GM23338 (cell line): ENCODE measurements around the gene UGCG. TPM values are rescaled to one million over a fixed set of nuclear protein-coding genes. Genes with fewer than 3 reads are reported as not detected.

Source experiments
- ATAC-seq: fragments of 200-7000 bp; cut with Tn5 transposase; 3 replicates; pipeline ENCODE4 v1.9.1; 2020
- DNase-seq: peaks from one replicate; pipeline ENCODE4 v3.0.0-alpha.2; 2015; ENCODE audit warnings: low spot score
- H2AFZ ChIP-seq: fragments of 200-600 bp; sonication (generic); 2 replicates; pipeline ENCODE4 v1.8.0; 2016; ENCODE audit warnings: antibody characterized with exemption, mild to moderate bottlenecking, moderate library complexity
- H3F3A ChIP-seq: fragments of 200-600 bp; sonication (generic); replicated peaks from 2 replicates; pipeline ENCODE4 v1.8.0; 2017; ENCODE audit warnings: antibody characterized with exemption, mixed run types, low read depth
- H3K27ac ChIP-seq: fragments of 200-600 bp; sonication (generic); 2 replicates; pipeline ENCODE4 v1.6.1; 2016; ENCODE audit warnings: low read depth
- H3K27me3 ChIP-seq: fragments of 200-600 bp; sonication (generic); 2 replicates; pipeline ENCODE4 v1.8.0; 2016; ENCODE audit warnings: mild to moderate bottlenecking, mixed run types, moderate library complexity; ENCODE audit not compliant: insufficient read depth
- H3K36me3 ChIP-seq: fragments of 200-600 bp; sonication (generic); 2 replicates; pipeline ENCODE4 v1.8.0; 2016; ENCODE audit warnings: mild to moderate bottlenecking; ENCODE audit not compliant: insufficient read depth
- H3K4me1 ChIP-seq: fragments of 200-600 bp; sonication (generic); 2 replicates; pipeline ENCODE4 v1.8.0; 2016; ENCODE audit warnings: mild to moderate bottlenecking, moderate library complexity; ENCODE audit not compliant: insufficient read depth
- H3K4me2 ChIP-seq: fragments of 200-600 bp; sonication (generic); 2 replicates; pipeline ENCODE4 v1.7.1; 2017; ENCODE audit warnings: mixed run types
- H3K4me3 ChIP-seq: fragments of 200-600 bp; sonication (generic); 2 replicates; pipeline ENCODE4 v1.6.1; 2016; ENCODE audit warnings: mixed run types
- H3K79me2 ChIP-seq: fragments of 200-600 bp; sonication (generic); replicated peaks from 2 replicates; pipeline ENCODE4 v1.8.0; 2017; ENCODE audit warnings: mild to moderate bottlenecking; ENCODE audit not compliant: insufficient read depth
- H3K9me2 ChIP-seq: fragments of 200-600 bp; sonication (generic); 2 replicates; pipeline ENCODE4 v1.8.0; 2017; ENCODE audit not compliant: insufficient read depth
- H4K20me1 ChIP-seq: fragments of 200-600 bp; sonication (generic); replicated peaks from 2 replicates; pipeline ENCODE4 v1.8.0; 2017; ENCODE audit warnings: mild to moderate bottlenecking; ENCODE audit not compliant: insufficient read depth
- H3K27ac Mint-ChIP-seq: 2 replicates; pipeline ENCODE4 v1.8.0; 2020; ENCODE audit warnings: inconsistent platforms, mild to moderate bottlenecking, moderate library complexity, mixed read lengths
- H3K27me3 Mint-ChIP-seq: 3 replicates; pipeline ENCODE4 v1.8.0; 2022; ENCODE audit warnings: low read depth, mild to moderate bottlenecking, moderate library complexity, mixed read lengths, inconsistent platforms; ENCODE audit not compliant: insufficient read depth, poor library complexity
- H3K36me3 Mint-ChIP-seq: 3 replicates; pipeline ENCODE4 v1.8.0; 2021; ENCODE audit warnings: low read depth, mild to moderate bottlenecking, inconsistent platforms, moderate library complexity, mixed read lengths
- H3K4me1 Mint-ChIP-seq: 3 replicates; pipeline ENCODE4 v1.8.0; 2020; ENCODE audit warnings: mild to moderate bottlenecking, inconsistent platforms, mixed read lengths
- H3K4me3 Mint-ChIP-seq: 3 replicates; pipeline ENCODE4 v1.8.0; 2021; ENCODE audit warnings: moderate library complexity, mild to moderate bottlenecking, inconsistent platforms, mixed read lengths
- H3K9me3 Mint-ChIP-seq: 3 replicates; pipeline ENCODE4 v1.8.0; 2020; ENCODE audit warnings: moderate library complexity, mild to moderate bottlenecking, inconsistent platforms, mixed read lengths
- CREB1 ChIP-seq: fragments of 250-450 bp; sonication (Bioruptor Pico); IDR thresholded peaks from 2 replicates; pipeline ENCODE4 v1.5.0; 2020; ENCODE audit warnings: low read depth, mild to moderate bottlenecking, moderate library complexity
- EZH2 ChIP-seq: fragments of 200-600 bp; sonication (generic); IDR thresholded peaks from one replicate; pipeline ENCODE4 v1.8.0; 2017; ENCODE audit warnings: antibody characterized with exemption, mild to moderate bottlenecking, low read depth; ENCODE audit not compliant: unreplicated experiment
- EZH2phosphoT487 ChIP-seq: fragments of 200-600 bp; sonication (generic); IDR thresholded peaks from one replicate; pipeline ENCODE4 v1.8.1; 2018; ENCODE audit warnings: antibody characterized with exemption; ENCODE audit not compliant: unreplicated experiment
- JUNB ChIP-seq: IDR thresholded peaks from one replicate; pipeline ENCODE4 v1.6.1; 2016; ENCODE audit warnings: antibody characterized with exemption; ENCODE audit not compliant: unreplicated experiment
- NANOG ChIP-seq: IDR thresholded peaks from 2 replicates; pipeline ENCODE4 v1.6.1; 2016; ENCODE audit warnings: antibody characterized with exemption, borderline replicate concordance
- POLR2AphosphoS5 ChIP-seq: IDR thresholded peaks from 2 replicates; pipeline ENCODE4 v1.6.1; 2016; ENCODE audit warnings: antibody characterized with exemption, low read depth
- STAT1 ChIP-seq: IDR thresholded peaks from one replicate; pipeline ENCODE4 v1.6.1; 2016; ENCODE audit warnings: antibody characterized with exemption; ENCODE audit not compliant: unreplicated experiment
- ZNF114 ChIP-seq: fragments of 250-450 bp; sonication (Bioruptor Pico); IDR thresholded peaks from 2 replicates; pipeline ENCODE4 v1.5.0; 2020; ENCODE audit warnings: mild to moderate bottlenecking, moderate library complexity
- ZNF331 ChIP-seq: fragments of 250-450 bp; sonication (Bioruptor Pico); IDR thresholded peaks from 2 replicates; pipeline ENCODE4 v1.5.0; 2020; ENCODE audit warnings: low read depth, mild to moderate bottlenecking, moderate library complexity
- polyA plus RNA-seq: library from polyadenylated mRNA; unstranded; fragments of >200 nt; fragmentation: Nextera tagmentation; extraction: Ambion mirVana; gene quantifications from 2 replicates; pipeline ENCODE4 v1.2.1, GENCODE V29; 2016
- total RNA-seq: library from RNA; depleted of rRNA; stranded (reverse); fragments of >200 nt; shearing (Covaris generic); gene quantifications from 2 replicates; pipeline ENCODE4 v1.2.3, GENCODE V29; 2014
- TF ChIP-seq, protein P1 (sequence below), 2 experiments: fragments of 200-600 bp in 1 of 2; sonication (generic) in 1 of 2; conservative IDR thresholded peaks; 2 replicates each; pipeline versions ENCODE4 v1.5.1 to v1.6.1; 2016 to 2017; ENCODE audit warnings: antibody characterized with exemption in 2 of 2, low read depth in 2 of 2, mild to moderate bottlenecking in 2 of 2, moderate library complexity in 1 of 2
- TF ChIP-seq, protein P2 (sequence below): fragments of 250-450 bp; sonication (Bioruptor Pico); IDR thresholded peaks from 2 replicates; pipeline ENCODE4 v1.5.0; 2020; ENCODE audit warnings: mild to moderate bottlenecking, moderate library complexity
- TF ChIP-seq, protein P3 (sequence below): IDR thresholded peaks from 2 replicates; pipeline ENCODE4 v1.6.1; 2016; ENCODE audit warnings: antibody characterized with exemption
- TF ChIP-seq, protein P4 (sequence below): IDR thresholded peaks from one replicate; pipeline ENCODE4 v1.6.1; 2018; ENCODE audit warnings: antibody characterized with exemption; ENCODE audit not compliant: unreplicated experiment

UGCG gene
- total and polyA plus RNA-seq, 2 experiments from 2014 or later: 30.4 to 44.9 TPM

DNA sequence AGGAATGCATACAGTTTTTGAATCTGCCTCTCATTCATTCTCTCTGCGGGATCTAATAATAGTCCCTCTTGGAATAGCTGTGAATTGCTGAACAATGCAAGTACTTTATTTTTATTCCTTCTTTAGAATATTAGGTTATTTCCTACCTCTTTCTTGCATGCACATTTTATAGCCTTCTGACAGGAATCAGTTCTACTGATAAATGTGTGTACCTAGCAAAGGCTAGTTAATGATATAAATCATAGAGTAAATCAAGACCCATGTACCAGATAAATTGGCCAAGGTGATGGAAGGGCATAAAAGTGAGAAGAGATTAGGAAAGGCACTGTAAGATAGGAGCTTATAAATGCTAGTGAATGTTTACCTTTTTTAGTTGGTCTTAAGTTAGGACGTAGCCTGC is 19.2 kb upstream of the UGCG start:
- H2AFZ ChIP-seq: no peak overlapping the region
- H3K79me2 ChIP-seq: no peaks in the 10 kb centered on the region
- no peaks in the 10 kb centered on the region for H3K27me3 ChIP-seq
- TF ChIP-seq NANOG (no peak), EZH2phosphoT487 (no peak), EZH2 (no peak), ZNF114 (CRISPR knock-in tag) (no peak), CREB1 (no peak), JUNB (no peak), STAT1 (no peak), ZNF331 (CRISPR knock-in tag) (no peak), POLR2AphosphoS5 (no peak)
- TF ChIP-seq, protein P1, sequence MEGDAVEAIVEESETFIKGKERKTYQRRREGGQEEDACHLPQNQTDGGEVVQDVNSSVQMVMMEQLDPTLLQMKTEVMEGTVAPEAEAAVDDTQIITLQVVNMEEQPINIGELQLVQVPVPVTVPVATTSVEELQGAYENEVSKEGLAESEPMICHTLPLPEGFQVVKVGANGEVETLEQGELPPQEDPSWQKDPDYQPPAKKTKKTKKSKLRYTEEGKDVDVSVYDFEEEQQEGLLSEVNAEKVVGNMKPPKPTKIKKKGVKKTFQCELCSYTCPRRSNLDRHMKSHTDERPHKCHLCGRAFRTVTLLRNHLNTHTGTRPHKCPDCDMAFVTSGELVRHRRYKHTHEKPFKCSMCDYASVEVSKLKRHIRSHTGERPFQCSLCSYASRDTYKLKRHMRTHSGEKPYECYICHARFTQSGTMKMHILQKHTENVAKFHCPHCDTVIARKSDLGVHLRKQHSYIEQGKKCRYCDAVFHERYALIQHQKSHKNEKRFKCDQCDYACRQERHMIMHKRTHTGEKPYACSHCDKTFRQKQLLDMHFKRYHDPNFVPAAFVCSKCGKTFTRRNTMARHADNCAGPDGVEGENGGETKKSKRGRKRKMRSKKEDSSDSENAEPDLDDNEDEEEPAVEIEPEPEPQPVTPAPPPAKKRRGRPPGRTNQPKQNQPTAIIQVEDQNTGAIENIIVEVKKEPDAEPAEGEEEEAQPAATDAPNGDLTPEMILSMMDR (conservative IDR thresholded peaks at IDR 0.05; ENCODE audit: low read depth in 2 of 2): no peak
- TF ChIP-seq, protein P2, sequence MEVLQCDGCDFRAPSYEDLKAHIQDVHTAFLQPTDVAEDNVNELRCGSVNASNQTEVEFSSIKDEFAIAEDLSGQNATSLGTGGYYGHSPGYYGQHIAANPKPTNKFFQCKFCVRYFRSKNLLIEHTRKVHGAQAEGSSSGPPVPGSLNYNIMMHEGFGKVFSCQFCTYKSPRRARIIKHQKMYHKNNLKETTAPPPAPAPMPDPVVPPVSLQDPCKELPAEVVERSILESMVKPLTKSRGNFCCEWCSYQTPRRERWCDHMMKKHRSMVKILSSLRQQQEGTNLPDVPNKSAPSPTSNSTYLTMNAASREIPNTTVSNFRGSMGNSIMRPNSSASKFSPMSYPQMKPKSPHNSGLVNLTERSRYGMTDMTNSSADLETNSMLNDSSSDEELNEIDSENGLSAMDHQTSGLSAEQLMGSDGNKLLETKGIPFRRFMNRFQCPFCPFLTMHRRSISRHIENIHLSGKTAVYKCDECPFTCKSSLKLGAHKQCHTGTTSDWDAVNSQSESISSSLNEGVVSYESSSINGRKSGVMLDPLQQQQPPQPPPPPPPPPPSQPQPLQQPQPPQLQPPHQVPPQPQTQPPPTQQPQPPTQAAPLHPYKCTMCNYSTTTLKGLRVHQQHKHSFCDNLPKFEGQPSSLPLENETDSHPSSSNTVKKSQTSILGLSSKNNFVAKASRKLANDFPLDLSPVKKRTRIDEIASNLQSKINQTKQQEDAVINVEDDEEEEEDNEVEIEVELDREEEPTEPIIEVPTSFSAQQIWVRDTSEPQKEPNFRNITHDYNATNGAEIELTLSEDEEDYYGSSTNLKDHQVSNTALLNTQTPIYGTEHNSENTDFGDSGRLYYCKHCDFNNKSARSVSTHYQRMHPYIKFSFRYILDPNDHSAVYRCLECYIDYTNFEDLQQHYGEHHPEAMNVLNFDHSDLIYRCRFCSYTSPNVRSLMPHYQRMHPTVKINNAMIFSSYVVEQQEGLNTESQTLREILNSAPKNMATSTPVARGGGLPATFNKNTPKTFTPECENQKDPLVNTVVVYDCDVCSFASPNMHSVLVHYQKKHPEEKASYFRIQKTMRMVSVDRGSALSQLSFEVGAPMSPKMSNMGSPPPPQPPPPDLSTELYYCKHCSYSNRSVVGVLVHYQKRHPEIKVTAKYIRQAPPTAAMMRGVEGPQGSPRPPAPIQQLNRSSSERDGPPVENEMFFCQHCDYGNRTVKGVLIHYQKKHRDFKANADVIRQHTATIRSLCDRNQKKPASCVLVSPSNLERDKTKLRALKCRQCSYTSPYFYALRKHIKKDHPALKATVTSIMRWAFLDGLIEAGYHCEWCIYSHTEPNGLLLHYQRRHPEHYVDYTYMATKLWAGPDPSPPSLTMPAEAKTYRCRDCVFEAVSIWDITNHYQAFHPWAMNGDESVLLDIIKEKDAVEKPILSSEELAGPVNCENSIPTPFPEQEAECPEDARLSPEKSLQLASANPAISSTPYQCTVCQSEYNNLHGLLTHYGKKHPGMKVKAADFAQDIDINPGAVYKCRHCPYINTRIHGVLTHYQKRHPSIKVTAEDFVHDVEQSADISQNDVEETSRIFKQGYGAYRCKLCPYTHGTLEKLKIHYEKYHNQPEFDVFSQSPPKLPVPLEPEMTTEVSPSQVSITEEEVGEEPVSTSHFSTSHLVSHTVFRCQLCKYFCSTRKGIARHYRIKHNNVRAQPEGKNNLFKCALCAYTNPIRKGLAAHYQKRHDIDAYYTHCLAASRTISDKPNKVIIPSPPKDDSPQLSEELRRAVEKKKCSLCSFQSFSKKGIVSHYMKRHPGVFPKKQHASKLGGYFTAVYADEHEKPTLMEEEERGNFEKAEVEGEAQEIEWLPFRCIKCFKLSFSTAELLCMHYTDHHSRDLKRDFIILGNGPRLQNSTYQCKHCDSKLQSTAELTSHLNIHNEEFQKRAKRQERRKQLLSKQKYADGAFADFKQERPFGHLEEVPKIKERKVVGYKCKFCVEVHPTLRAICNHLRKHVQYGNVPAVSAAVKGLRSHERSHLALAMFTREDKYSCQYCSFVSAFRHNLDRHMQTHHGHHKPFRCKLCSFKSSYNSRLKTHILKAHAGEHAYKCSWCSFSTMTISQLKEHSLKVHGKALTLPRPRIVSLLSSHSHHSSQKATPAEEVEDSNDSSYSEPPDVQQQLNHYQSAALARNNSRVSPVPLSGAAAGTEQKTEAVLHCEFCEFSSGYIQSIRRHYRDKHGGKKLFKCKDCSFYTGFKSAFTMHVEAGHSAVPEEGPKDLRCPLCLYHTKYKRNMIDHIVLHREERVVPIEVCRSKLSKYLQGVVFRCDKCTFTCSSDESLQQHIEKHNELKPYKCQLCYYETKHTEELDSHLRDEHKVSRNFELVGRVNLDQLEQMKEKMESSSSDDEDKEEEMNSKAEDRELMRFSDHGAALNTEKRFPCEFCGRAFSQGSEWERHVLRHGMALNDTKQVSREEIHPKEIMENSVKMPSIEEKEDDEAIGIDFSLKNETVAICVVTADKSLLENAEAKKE (CRISPR knock-in tag): no peak
- TF ChIP-seq, protein P3, sequence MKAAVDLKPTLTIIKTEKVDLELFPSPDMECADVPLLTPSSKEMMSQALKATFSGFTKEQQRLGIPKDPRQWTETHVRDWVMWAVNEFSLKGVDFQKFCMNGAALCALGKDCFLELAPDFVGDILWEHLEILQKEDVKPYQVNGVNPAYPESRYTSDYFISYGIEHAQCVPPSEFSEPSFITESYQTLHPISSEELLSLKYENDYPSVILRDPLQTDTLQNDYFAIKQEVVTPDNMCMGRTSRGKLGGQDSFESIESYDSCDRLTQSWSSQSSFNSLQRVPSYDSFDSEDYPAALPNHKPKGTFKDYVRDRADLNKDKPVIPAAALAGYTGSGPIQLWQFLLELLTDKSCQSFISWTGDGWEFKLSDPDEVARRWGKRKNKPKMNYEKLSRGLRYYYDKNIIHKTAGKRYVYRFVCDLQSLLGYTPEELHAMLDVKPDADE: no peak
- TF ChIP-seq, protein P4, sequence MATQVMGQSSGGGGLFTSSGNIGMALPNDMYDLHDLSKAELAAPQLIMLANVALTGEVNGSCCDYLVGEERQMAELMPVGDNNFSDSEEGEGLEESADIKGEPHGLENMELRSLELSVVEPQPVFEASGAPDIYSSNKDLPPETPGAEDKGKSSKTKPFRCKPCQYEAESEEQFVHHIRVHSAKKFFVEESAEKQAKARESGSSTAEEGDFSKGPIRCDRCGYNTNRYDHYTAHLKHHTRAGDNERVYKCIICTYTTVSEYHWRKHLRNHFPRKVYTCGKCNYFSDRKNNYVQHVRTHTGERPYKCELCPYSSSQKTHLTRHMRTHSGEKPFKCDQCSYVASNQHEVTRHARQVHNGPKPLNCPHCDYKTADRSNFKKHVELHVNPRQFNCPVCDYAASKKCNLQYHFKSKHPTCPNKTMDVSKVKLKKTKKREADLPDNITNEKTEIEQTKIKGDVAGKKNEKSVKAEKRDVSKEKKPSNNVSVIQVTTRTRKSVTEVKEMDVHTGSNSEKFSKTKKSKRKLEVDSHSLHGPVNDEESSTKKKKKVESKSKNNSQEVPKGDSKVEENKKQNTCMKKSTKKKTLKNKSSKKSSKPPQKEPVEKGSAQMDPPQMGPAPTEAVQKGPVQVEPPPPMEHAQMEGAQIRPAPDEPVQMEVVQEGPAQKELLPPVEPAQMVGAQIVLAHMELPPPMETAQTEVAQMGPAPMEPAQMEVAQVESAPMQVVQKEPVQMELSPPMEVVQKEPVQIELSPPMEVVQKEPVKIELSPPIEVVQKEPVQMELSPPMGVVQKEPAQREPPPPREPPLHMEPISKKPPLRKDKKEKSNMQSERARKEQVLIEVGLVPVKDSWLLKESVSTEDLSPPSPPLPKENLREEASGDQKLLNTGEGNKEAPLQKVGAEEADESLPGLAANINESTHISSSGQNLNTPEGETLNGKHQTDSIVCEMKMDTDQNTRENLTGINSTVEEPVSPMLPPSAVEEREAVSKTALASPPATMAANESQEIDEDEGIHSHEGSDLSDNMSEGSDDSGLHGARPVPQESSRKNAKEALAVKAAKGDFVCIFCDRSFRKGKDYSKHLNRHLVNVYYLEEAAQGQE: no peak
- peaks cover 16% of the 10 kb centered on the region; the same call in 1 of the 2 replicates for H3K4me1 ChIP-seq
- no peaks in the 10 kb centered on the region for H3K9me3 Mint-ChIP-seq
- no peaks in the 10 kb centered on the region for H3K9me2 ChIP-seq
- H3K4me3 Mint-ChIP-seq: no peak overlapping the region
- no peaks in the 10 kb centered on the region for H3F3A ChIP-seq
- ATAC-seq (no peak), DNase-seq (no peak)
- H3K4me1 Mint-ChIP-seq: peaks cover 19% of the 10 kb centered on the region
- H3K4me3 ChIP-seq: no peak overlapping the region
- no peak overlapping the region for H3K4me2 ChIP-seq
- H4K20me1 ChIP-seq: no peaks in the 10 kb centered on the region
- H3K27ac ChIP-seq: no peak overlapping the region
- H3K36me3 ChIP-seq: no peaks in the 10 kb centered on the region
- peaks cover 5% of the 10 kb centered on the region for H3K27me3 Mint-ChIP-seq
- no peak overlapping the region for H3K27ac Mint-ChIP-seq
- H3K36me3 Mint-ChIP-seq: no peaks in the 10 kb centered on the region
